Melanocyte of skin (primary cell): ENCODE measurements around the gene FABP3. TPM values are rescaled to one million over a fixed set of nuclear protein-coding genes. Genes with fewer than 3 reads are reported as not detected.

Experiments used
- total RNA-seq, 2 donors: library from RNA; depleted of rRNA; stranded (reverse); fragments of >200 nt; gene quantifications; 2 replicates each; pipeline ENCODE4 v1.2.3, GENCODE V29; 2012

FABP3 gene
- 1 to 10 TPM in 1 of 2 donors, under 1 TPM in 1; 0.69 to 5.7 TPM for total RNA-seq

GRCh38 chr1:31373056-31373896, at the start of gene FABP3:
Gene FABP3, minus strand, starts transcription at chr1:31373076. Its CDS starts 62 bp downstream, at chr1:31373014.

GRCh38 chr1:31412732-31413404, 40.0 kb upstream of the FABP3 start, which contains the start of gene SERINC2:
Gene SERINC2, plus strand, starts transcription at chr1:31413213. Its CDS starts 53 bp downstream, at chr1:31413266.

Other genes with a start within 250 kb of the FABP3 start
- gene NKAIN1, start 133.2 kb downstream of the FABP3 start, total RNA-seq = 1 to 10 TPM in 1 of 2 donors, under 1 TPM in 1; 0.67 to 1.0 TPM
- 100 to 1,000 TPM in 1 of 2 donors, 10 to 100 TPM in 1; 71.9 to 128 TPM for gene SNRNP40, start 76.3 kb downstream of the FABP3 start, total RNA-seq
- 10 to 100 TPM; 38.5 to 66.6 TPM for gene ZCCHC17, start 76.0 kb downstream of the FABP3 start, total RNA-seq
- 1 to 10 TPM; 6.3 to 10.0 TPM for gene SERINC2, start 40.1 kb upstream of the FABP3 start, total RNA-seq
- under 1 TPM in 1 of 2 donors, not detected in 1; 0.33 TPM for gene TINAGL1, start 203.4 kb upstream of the FABP3 start, total RNA-seq
- gene HCRTR1, start 244.6 kb upstream of the FABP3 start, total RNA-seq = not detected